T-helper 2 cell treated with Interferon-gamma antibody and Interleukin-4, amounts not matched to agents 100 ng/mL and 5 ng/mL, for 36 hours (primary cell): Measurements from ENCODE around the gene OR2G6. TPM values are rescaled to one million over a fixed set of nuclear protein-coding genes. Genes with fewer than 3 reads are reported as not detected.
"Not testable (repeated sequence)": the region's sequence is repeated elsewhere in the genome, so short reads cannot be mapped to it uniquely, and the experiment has no call there.

Experiments
- intact Hi-C: fragments of 100-400 bp; cut with micrococcal nuclease; formaldehyde crosslinking; loops from one replicate; pipeline ENCODE4 v1.15.1; 2023
- total RNA-seq: library from RNA; stranded (reverse); gene quantifications from 2 replicates; pipeline ENCODE4 v1.2.3, GENCODE V29; 2022

Gene OR2G6
- total RNA-seq, 1 donor from 2014 or later: not detected

- intact Hi-C loops: not testable (repeated sequence)
These were observed 66.8 kb downstream of the OR2G6 start, which contains the start of gene OR2T34 for GRCh38 chr1:248574657-248575056. TSS of gene OR2T34 (minus strand) at chr1:248574757. CDS start at chr1:248574757, 0 bp downstream.

- intact Hi-C loops: no loop called here
These were observed 68.5 kb downstream of the OR2G6 start for GRCh38 chr1:248576260-248576980.

Other genes starting within 250 kb of the OR2G6 start
- gene OR2T33, start 230.1 kb upstream of the OR2G6 start, total RNA-seq: not detected in 2 replicates
- gene OR2T12, start 204.6 kb upstream of the OR2G6 start, total RNA-seq: not detected in 2 replicates
- gene OR2M7, start 183.5 kb upstream of the OR2G6 start, total RNA-seq: not detected in 2 replicates
- not detected in 2 replicates for gene OR14C36, start 159.3 kb upstream of the OR2G6 start, total RNA-seq
- not detected in 2 replicates for gene OR2T4, start 146.4 kb upstream of the OR2G6 start, total RNA-seq
- not detected in 2 replicates for gene OR2T6, start 132.3 kb upstream of the OR2G6 start, total RNA-seq
- not detected in 2 replicates for gene OR2T1, start 105.0 kb upstream of the OR2G6 start, total RNA-seq
- not detected in 2 replicates for gene OR2T2, start 62.4 kb upstream of the OR2G6 start, total RNA-seq
- not detected in 2 replicates for gene OR2T3, start 34.7 kb upstream of the OR2G6 start, total RNA-seq
- gene OR2T5, start 19.5 kb upstream of the OR2G6 start, total RNA-seq: not detected in 2 replicates
- gene OR2T29, start 54.7 kb downstream of the OR2G6 start, total RNA-seq: not detected in 2 replicates
- gene OR2T34, start 66.7 kb downstream of the OR2G6 start, total RNA-seq: not detected in 2 replicates
- not detected in 2 replicates for gene OR2T10, start 89.6 kb downstream of the OR2G6 start, total RNA-seq
- gene OR2T11, start 127.0 kb downstream of the OR2G6 start, total RNA-seq: not detected in 2 replicates
- gene OR2T35, start 137.2 kb downstream of the OR2G6 start, total RNA-seq: not detected in 2 replicates
- gene OR2T27, start 147.5 kb downstream of the OR2G6 start, total RNA-seq: not detected in 2 replicates
- not detected in 2 replicates for gene OR14I1, start 194.7 kb downstream of the OR2G6 start, total RNA-seq
- gene LYPD8, start 247.7 kb downstream of the OR2G6 start, total RNA-seq: not detected in 2 replicates